SK-MEL-5 (cell line): Measurements from ENCODE around the gene UCK2. TPM values are rescaled to one million over a fixed set of nuclear protein-coding genes. Genes with fewer than 3 reads are reported as not detected.

Experiments used
- DNase-seq: peaks from one replicate; pipeline ENCODE4 v3.0.0-alpha.2; 2016; ENCODE audit warnings: low read depth, low spot score
- in situ Hi-C: cut with HindIII; loops from 2 replicates; pipeline ENCODE4 v1.10.0; 2016; ENCODE audit warnings: low sequenced_read_pairs, high pct_unique_total_duplicates, low pct_unique_long_range_greater_than_20kb
- total RNA-seq: library from RNA; depleted of rRNA; stranded (reverse); fragments of >200 nt; shearing (Covaris generic); gene quantifications from 2 replicates; pipeline ENCODE4 v1.2.3, GENCODE V29; 2014

The UCK2 gene
- total RNA-seq, 1 experiment from 2014 or later = 90.3 TPM

DNA sequence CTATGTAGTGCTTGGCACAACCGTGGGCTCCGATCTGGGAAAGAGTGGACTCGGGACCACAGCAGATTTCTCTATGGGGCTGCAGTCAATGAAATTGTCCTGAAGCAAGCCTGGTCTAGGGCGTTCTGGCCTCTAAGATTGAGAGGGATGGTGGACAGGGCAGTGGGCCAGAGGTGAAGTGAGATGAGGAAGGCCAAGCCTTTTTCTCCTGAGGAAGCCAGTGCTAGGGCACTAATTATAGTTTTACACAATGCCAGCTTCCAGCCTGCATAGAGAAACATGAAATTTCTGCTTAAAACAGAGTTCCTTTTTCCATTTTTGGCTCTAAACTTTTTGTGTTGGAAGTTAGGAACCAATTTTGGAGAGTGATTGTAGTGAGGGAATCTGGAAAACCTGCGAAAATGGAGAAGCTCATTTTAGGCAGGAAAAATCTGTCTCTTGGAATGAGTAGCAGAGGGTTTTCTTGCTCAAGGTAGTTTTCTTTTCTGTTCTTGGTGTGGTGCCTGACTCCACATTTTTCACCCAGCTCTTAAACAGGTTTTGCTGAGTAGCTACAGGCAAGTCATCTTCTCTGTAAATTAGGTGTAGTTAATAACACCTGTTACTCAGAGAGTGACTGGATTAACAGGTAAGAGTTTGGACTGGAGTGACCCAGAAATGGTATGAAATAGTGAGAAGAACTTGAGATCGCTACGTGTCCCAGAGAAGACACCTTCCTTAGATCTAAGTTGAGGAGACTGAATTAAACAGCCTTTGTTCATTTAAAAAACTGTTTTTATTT lies 22.1 kb downstream of the UCK2 start:
- no peak for DNase-seq
- in situ Hi-C loops = no loop called here

DNA sequence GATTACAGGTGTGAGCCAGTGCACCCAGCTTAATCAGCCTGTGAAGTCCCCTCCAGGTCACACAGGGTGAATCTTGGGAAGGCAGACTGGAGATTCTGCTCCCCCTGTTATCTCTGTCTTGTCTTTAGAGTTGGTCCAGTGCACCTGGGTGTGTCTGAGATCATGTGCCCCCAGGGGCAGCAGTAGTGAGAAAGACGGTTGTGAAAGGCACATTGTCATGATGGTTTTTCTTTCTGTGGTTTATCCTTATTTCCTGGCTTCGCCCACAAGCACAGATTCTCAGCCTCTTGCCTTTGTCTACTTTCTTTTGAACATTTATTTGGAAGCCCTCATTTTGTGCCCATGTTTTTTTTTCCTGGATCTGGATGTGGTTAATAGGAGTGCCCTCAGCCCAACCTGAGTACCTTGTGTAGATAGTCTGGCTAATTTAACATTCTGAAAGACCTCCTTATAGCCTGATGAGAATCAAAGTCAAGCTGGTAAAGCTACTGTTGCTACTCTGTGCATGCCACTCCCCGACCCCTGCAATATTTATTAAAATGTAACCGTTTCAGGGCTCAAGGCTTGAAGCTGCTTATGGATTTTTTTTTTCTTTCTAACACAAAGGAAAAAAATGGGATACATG lies 23.7 kb downstream of the UCK2 start:
- in situ Hi-C loops = no loop called here
- DNase-seq = peak; percentile 73

DNA sequence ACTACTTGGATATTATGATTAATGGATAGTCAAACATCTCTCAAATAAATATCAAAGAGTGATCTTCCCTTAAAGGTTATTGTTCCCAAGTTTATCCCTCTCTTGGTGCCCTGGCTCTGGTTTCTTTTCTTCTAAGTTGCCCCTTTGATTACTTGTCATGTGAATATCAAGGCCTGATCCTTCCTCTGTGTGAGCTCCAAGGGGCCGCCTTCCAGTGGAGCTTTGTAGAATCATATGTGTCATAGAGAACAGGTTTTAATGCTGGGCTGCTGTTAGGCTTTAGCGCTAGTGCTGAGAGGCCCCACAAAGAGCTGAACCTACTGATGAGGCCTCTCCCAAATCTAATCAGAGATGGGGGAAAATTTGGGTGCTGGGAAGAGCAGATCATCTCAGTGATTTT lies 25.5 kb downstream of the UCK2 start:
- in situ Hi-C loops = no loop called here
- no peak for DNase-seq

DNA sequence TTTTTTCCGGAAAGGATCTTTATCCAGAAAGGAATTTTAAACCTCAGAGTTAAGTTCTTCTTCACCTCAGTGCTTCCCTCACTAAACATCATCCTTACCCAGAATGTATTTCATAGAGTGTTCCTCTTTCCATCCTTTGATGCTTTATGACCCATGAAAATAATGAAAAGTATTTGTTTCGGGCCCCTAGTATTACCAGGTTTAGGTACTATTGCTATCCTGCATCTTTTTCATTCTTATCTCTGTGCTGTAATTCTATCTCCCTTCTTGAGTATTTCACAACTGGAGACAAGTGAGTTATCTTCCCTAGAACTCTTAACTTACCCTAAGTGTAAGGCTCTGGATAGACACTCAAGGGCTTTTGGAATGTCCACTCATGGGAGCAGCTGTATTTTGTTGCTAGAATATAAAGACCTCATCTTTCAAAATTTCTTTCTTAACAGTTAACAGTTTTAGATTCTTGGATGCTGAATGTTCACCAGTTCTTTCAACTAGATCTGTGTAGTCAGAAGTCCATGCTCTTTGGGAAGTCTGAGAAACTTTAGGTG lies 26.2 kb downstream of the UCK2 start:
- no peak for DNase-seq
- in situ Hi-C loops = no loop called here

DNA sequence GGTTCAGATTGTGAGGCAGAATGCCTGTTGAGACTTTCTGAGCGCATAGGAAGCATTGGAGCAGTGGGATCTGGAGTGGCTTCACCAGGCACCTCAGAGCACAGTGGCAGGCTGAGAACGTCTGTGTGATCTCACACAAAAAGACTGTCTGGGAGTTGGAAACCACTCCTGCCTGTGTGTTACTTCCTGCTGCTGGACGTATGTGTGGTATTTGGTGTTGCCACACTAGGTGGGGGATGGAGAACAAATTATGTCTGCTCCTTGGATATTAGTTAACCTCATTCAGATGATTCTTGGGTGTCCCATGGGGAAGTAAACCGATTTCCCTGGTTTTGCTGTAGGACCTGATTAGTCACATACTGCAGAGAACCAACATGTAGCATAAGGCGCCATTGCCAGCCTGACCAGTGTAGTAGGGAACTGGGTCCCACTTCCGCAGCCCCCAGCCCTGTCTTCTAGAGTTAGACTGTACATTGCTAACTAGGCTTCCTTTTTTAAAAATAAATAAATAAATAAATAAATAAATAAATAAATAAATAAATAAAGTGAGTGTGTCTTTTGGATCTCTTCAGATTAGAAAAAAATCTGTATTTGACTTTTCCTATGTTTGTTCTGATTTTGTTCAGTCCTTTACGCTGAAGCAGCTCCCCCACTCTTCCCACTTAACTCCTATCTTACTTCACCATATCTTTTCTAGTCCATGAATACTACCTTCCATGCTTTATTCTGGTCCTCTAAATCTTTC lies 26.9 kb downstream of the UCK2 start:
- in situ Hi-C loops = no loop called here
- DNase-seq = no peak

DNA sequence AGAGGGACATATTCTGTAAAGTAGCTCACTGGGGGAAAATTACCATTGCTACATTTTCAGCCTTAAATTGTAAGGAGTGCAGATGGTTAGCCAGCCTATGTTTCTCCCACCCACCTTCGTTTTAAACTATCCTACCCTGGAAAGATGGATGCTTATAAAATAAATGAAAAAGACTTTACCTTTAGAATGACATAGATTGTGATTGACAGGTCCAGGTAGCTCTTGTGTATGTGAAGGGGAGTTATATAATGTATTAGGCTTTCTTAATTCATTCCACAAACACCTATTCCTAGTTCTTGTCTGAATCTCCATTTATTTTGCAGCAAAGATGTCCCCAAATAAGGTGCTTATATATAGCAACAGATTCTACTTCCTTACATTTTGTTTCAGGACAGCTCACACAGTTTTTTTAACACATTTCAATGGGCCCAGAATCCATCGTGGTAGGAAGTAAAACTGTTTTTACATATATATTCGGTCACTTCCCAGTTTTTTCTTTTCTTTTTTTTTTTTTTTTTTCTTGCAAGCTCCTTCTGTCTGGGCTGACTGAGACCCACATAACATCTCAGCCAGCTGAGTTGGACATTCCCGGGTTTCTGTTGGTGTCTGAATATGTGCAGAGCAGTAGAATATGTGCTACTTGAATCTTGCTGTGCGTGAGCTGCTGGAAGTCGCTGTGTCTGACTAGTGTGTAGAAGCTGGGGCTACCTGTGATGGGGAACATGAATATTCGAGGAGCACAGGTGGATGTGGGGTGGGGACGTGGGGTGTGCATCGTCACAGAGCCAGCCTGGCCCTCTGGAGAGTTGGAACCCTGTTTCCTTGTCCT lies 27.8 kb downstream of the UCK2 start:
- DNase-seq = no peak
- in situ Hi-C loops = no loop called here

DNA sequence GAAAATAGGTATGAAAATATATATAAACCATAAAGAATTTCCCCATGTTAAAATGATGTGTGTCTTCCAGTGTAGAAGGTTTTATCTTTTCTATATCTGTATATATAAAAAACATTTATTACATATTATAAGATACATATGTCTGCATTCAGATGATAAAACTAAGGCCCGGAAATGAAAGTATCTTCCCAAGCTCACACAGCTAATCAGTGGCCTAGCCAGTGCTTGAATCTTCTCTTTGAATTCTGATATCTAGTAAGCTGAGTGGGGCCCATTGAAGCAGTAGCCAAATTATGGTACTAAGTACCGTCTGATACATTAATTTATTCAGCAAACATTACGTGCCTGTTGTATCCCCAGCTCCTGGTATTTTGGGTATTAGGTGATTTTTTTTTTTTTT lies 28.6 kb downstream of the UCK2 start:
- no peak for DNase-seq
- in situ Hi-C loops = no loop called here

DNA sequence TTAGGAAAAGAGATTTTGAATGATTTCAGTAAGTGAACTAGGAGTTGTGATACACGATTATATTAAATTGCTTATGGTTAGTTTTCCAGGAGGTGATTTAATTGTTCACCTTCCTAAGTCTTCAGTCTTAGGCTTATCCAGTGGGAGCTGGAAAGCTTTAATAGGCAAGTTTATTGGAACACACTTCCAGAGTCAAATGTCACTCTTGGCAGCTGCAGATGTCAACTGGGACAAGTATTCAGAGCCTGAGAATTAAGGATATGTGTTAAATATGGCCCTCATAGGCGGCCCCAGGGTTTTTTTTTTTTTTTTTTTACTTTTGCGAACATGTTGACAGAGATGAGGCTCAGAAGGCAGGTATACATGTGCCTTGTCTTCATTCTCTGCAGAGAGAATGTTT lies 29.2 kb downstream of the UCK2 start:
- no peak for DNase-seq
- in situ Hi-C loops = no loop called here

DNA sequence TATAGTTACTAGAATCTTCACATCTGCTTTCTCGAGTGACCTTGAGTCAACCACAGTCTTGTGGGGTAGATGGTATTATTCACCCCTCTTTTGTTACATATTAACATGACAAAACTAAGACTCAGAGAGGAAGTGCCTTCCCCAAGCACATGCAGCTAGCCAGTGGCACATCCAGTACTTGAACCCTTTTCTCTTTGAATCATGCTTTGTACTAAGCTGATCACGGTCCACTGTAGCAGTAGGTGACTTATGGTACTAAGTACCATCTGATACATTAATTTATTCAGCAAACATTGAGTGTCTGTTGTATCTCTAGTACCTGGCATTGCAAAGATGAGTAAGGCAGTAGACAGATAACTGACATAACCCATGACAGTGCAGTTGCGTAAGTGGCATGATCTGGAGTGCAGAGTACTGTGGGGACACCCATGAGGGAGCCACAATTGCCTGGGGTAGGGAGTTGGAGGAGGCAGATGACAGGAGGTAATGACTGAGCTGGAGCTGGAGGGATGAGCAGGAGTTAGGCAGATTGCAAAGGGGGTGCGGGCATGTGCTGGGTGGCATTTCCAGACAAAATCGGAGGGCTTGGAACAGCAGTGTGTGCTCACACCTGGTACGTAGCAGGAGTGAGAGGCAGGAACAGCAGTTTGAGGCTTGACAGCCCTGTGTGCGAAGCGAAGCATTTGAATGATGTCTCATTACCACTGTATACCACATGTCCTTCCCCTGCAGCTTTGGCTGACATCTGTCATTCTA lies 29.8 kb downstream of the UCK2 start:
- DNase-seq = no peak
- in situ Hi-C loops = no loop called here

DNA sequence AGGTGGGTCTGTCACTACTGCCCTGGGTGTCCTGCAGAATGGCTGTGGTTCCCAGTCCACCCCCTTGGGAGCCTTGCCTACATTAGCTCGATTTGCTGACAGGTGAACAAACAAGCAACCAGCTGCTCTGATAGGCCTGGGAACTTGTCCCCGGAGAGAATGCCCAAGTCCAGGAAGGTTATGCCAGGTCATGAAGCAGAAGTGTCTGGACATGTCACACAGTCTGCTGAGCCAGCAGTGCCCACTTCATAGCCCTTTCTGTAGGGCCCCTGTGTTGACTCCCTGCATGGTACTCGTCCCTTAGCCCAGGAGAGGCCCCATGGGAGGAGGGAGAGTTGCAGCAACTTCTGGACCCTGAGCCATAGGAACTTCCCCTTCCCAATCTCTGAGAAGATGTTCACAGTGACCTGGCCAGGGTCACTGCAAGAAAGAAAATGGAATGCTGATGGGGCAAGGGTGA lies 31.0 kb downstream of the UCK2 start:
- DNase-seq = no peak
- in situ Hi-C loops = no loop called here

DNA sequence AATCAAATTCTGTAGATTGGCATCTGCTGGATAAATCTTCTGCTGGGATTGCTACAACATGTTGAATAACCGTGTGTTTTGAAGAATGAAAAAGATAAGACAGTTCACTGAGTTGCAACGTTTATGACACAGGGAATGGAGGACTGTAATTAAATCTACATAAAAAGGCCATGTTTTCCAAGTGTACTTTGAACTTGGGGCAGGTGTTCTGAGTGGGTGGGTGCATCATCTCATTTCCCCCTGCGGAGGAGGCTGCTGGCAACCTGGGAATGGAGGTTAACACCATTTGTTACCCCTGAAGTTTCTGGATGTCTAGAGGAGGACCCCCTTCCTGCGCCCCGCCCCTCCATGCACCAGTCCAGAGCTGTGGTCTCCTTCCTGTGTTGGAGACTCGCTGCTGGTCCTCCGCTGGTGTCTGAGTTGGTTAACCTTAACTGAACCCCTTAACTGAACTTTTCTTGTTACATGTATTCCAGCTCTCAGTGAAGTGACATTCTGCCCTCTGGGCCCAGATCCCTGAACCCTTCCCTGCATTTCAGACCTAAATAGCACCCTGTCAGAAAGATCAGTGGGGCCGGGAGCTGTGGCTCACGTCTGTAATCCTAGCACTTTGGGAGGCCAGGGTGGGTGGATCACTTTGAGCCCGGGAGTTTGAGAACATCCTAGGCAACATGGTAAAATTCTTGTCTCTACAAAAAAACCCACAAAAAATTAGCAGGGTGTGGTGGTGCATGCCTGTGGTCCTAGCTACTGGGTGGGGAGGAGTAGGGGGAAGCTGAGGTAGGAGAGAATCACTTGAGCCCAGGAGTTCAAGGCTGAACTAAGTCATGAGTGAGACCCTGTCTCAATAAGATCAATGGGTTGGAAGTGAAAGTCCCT lies 31.8 kb downstream of the UCK2 start:
- in situ Hi-C loops = no loop called here
- DNase-seq = no peak

DNA sequence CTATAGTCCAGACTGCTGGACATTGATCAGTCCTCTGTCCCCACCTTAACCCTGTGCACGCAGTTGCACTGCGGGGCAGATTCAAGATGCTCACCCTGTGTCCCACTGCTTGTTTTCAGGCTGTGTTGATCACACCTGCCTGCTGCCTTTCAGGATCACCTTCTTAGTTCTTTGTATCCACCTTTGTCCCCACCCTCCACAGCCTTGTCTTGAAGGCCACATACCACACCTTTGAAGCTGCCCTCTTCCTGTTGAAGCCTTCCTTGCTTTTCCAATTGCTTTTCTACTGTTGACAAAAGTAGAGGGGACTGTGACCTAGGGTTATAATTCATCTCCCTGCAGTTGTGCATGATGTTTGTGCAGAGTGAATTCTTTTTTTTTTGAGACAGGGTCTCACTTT lies 32.7 kb downstream of the UCK2 start:
- DNase-seq = no peak
- in situ Hi-C loops = no loop called here

DNA sequence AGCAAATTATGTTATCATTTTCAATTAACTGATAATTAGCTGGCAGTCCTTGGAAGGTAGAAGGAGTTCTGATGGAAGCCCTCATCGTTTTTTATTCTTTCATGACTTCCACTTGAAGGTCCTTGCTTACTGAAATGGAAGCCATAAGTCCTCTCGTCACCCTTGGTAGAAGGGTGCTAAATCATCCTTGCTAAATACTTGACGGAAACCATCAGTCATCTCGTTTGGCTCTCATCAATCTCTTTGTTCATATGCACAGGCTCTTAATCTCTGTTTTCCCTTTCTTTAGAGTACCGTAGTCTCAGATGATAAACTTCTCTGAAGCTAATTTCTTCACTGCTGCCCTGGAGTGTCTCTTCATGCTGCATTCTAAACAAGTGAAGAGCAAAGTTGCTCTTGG lies 34.5 kb downstream of the UCK2 start:
- in situ Hi-C loops = no loop called here
- no peak for DNase-seq

DNA sequence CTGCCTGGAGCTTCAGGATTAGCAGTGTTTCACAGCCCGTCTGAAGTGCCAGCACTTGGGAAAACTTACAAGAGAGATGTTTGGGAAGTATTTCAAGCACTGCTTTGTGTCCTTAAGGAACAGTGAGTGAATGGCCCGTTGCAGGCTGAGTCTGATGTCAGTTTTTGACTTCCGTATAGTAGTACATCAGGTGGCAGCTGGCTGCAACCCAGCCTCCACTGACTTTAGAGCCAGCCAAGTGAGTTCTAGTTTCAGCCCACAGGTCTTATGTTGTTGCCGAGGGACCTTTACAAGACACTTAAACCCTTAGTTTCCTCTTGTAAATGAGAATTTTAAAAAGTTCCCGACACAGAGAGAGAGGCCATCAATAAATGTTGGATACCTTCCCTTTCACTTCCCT lies 35.0 kb downstream of the UCK2 start:
- DNase-seq = no peak
- in situ Hi-C loops = no loop called here

DNA sequence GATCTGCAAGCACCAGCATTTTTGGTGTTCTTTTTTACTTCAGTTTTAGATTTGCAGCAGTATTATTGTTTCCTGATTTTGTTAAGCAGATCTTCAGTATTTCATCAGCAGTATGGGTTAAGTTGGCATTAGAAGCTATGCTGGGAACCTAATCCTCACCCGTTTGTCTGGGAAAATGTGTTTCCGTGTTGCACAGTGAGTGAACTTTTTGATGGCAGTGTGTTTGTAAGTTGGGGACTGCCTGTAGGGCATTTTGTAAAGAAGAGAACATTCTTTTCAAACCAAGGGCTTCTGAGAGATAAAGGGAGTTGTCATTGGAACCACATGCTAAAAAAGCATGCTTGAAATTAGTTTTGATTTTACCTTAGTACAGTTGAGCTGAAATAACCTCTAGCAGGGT lies 35.9 kb downstream of the UCK2 start:
- no peak for DNase-seq
- in situ Hi-C loops = no loop called here

DNA sequence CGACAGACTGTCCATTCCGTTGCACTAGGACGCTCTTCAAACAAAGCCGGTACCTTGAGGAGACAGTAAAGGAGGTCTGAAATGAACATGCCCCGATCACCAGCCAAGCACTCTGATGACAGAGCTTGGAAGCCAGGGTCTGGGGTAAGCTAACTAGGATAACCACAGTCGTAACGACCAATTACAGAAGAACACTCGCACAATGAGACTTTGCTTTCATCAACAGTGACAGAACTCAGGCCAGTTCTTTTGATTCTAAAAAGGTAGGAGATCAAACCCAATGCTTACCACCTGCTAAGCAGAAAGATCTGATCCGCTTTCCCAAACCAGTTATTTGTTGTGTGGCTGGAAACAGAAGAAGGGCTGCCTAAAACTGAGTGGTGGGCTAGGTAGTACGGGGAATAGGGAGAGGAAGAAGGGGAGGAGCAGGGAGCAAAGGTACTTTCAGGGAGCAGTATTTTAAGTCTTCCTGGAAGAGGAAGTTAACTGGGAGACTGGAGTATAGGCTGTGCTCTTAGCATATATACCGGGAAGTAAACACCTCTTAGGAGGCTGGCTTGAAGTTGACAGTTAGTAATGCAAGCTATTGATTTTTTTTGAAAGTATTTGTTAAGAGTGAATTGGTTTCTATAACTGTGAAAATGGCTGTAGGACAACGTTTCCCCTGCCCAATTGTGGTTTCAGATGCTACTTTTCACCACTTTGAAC lies 38.4 kb downstream of the UCK2 start:
- in situ Hi-C loops = no loop called here

More for the DNA sequence above, 38.4 kb downstream of the UCK2 start:
- no peak for DNase-seq
